A549 (cell line): ENCODE results near the gene ADGRD1. TPM values are rescaled to one million over a fixed set of nuclear protein-coding genes. Genes with fewer than 3 reads are reported as not detected.

ENCODE experiments used
- ATAC-seq, 2 experiments: fragments of 200-7000 bp in 1 of 2; fragments of >200 bp in 1 of 2; cut with Nextera tagmentation in 1 of 2; cut with Tn5 transposase in 1 of 2; 3 replicates each; pipeline versions ENCODE4 v1.8.0 to v1.9.1; 2018 to 2020; ENCODE audit warnings: mild to moderate bottlenecking in 1 of 2, moderate library complexity in 1 of 2
- CTCF ChIA-PET: fragments of 300-600 bp; sonication (Branson Sonifier 250); formaldehyde crosslinking; extraction: SDS; loops from one replicate; lab custom pipeline; 2021; ENCODE audit warnings: antibody characterized with exemption, inconsistent platforms; lab: Yijun Ruan, JAX
- POLR2A ChIA-PET: fragments of 350-600 bp; formaldehyde crosslinking; extraction: SDS; loops from one replicate; lab custom pipeline; 2021; ENCODE audit warnings: antibody characterized with exemption, inconsistent platforms; lab: Yijun Ruan, JAX
- DNase-seq, 2 experiments: peaks; one replicate each; pipeline versions ENCODE4 v3.0.0 to v3.0.0-alpha.2; 2011 to 2016; ENCODE audit warnings: low read depth in 1 of 2, low spot score in 1 of 2
- FAIRE-seq: peaks from 2 replicates; lab custom pipeline; 2011; peaks lifted over from hg19 to GRCh38; lab: Jason Lieb, UNC
- H3K27ac ChIP-seq, 2 experiments: fragments of >200 bp; sonication (Bioruptor Twin); formaldehyde crosslinking; 3 replicates each; pipeline ENCODE4 v1.5.1; 2016 to 2017
- H3K4me1 ChIP-seq: fragments of >200 bp; sonication (Bioruptor Twin); formaldehyde crosslinking; 3 replicates; pipeline ENCODE4 v1.6.1; 2016
- H3K4me2 ChIP-seq: fragments of >200 bp; sonication (Bioruptor Twin); formaldehyde crosslinking; 3 replicates; pipeline ENCODE4 v1.6.1; 2016
- H3K4me3 ChIP-seq: fragments of >200 bp; sonication (Bioruptor Twin); formaldehyde crosslinking; 3 replicates; pipeline ENCODE4 v1.5.1; 2016
- H3K9me3 ChIP-seq: fragments of >200 bp; sonication (Bioruptor Twin); formaldehyde crosslinking; 3 replicates; pipeline ENCODE4 v1.6.1; 2016
- CEBPB ChIP-seq, 2 experiments: fragments of >200 bp in 1 of 2; sonication (Bioruptor Twin) in 1 of 2; formaldehyde crosslinking in 1 of 2; IDR thresholded peaks; 2 replicates each; pipeline ENCODE4 v1.6.1; 2012 to 2016
- EHF ChIP-seq: fragments of 250-450 bp; sonication (Bioruptor Pico); IDR thresholded peaks from 2 replicates; pipeline ENCODE4 v1.5.0; 2020; ENCODE audit warnings: mild to moderate bottlenecking
- ESRRA ChIP-seq: fragments of 150-350 bp; IDR thresholded peaks from 2 replicates; pipeline ENCODE4 v1.6.1; 2014; ENCODE audit warnings: mild to moderate bottlenecking, low read length, borderline replicate concordance
- FOSB ChIP-seq: fragments of 250-450 bp; sonication (Bioruptor Pico); IDR thresholded peaks from 2 replicates; pipeline ENCODE4 v1.5.0; 2020; ENCODE audit warnings: mild to moderate bottlenecking, moderate library complexity
- FOSL2 ChIP-seq, 2 experiments: fragments of 450-650 bp in 1 of 2; fragments of >200 bp in 1 of 2; sonication (Bioruptor Twin) in 1 of 2; formaldehyde crosslinking; IDR thresholded peaks; 2 replicates each; pipeline versions ENCODE4 v1.5.0 to v1.6.1; 2016 to 2020; ENCODE audit warnings: mild to moderate bottlenecking in 1 of 2, moderate library complexity in 1 of 2
- FOXS1 ChIP-seq: fragments of 250-450 bp; sonication (Bioruptor Pico); IDR thresholded peaks from 2 replicates; pipeline ENCODE4 v1.5.0; 2020; ENCODE audit warnings: mild to moderate bottlenecking, moderate library complexity
- HOXA7 ChIP-seq: fragments of 250-450 bp; sonication (Bioruptor Pico); IDR thresholded peaks from 2 replicates; pipeline ENCODE4 v1.5.0; 2020; ENCODE audit warnings: mild to moderate bottlenecking, moderate library complexity
- JUN ChIP-seq, 2 experiments: fragments of >200 bp; sonication (Bioruptor Twin); formaldehyde crosslinking; IDR thresholded peaks; 2 replicates in 1 of 2; 3 replicates in 1 of 2; pipeline ENCODE4 v1.6.1; 2016 to 2017
- JUNB ChIP-seq: fragments of >200 bp; sonication (Bioruptor Twin); formaldehyde crosslinking; IDR thresholded peaks from 2 replicates; pipeline ENCODE4 v1.6.1; 2016
- KDM5A ChIP-seq: fragments of 200-600 bp; sonication (generic); IDR thresholded peaks from 2 replicates; pipeline ENCODE4 v1.6.1; 2016; ENCODE audit warnings: antibody characterized with exemption, mild to moderate bottlenecking
- MAZ ChIP-seq: fragments of 150-350 bp; IDR thresholded peaks from 2 replicates; pipeline ENCODE4 v1.6.1; 2014; ENCODE audit warnings: antibody characterized with exemption, low read depth, low read length, borderline replicate concordance
- NFE2L2 ChIP-seq: fragments of 150-350 bp; conservative IDR thresholded peaks from 2 replicates; pipeline ENCODE4 v1.6.1; 2014; ENCODE audit warnings: low read length
- NR3C1 ChIP-seq: fragments of >200 bp; sonication (Bioruptor Twin); formaldehyde crosslinking; IDR thresholded peaks from 3 replicates; pipeline ENCODE4 v1.6.1; 2017
- PHF8 ChIP-seq: fragments of 200-600 bp; sonication (generic); IDR thresholded peaks from 2 replicates; pipeline ENCODE4 v1.6.1; 2016; ENCODE audit warnings: low read depth, mild to moderate bottlenecking, antibody characterized with exemption, moderate library complexity, borderline replicate concordance
- POLR2AphosphoS2 ChIP-seq: conservative IDR thresholded peaks from 2 replicates; pipeline ENCODE4 v1.6.1; 2012; ENCODE audit warnings: low read length, improper control_type of control experiment, inconsistent platforms
- RCOR1 ChIP-seq: fragments of 150-350 bp; IDR thresholded peaks from 2 replicates; pipeline ENCODE4 v1.6.1; 2014; ENCODE audit warnings: antibody characterized with exemption, low read length, low read depth
- RFX5 ChIP-seq: fragments of 450-650 bp; IDR thresholded peaks from 2 replicates; pipeline ENCODE4 v1.7.1; 2014; ENCODE audit warnings: antibody characterized with exemption, mild to moderate bottlenecking, moderate library complexity
- TFCP2L1 ChIP-seq: fragments of 250-450 bp; sonication (Bioruptor Pico); IDR thresholded peaks from 2 replicates; pipeline ENCODE4 v1.5.0; 2021; ENCODE audit warnings: mild to moderate bottlenecking
- TP53 ChIP-seq: fragments of 250-450 bp; sonication (Bioruptor Pico); IDR thresholded peaks from 2 replicates; pipeline ENCODE4 v1.5.0; 2021; ENCODE audit warnings: mild to moderate bottlenecking, moderate library complexity
- USF2 ChIP-seq: fragments of 450-650 bp; IDR thresholded peaks from 2 replicates; pipeline ENCODE4 v1.6.1; 2014; ENCODE audit warnings: antibody characterized with exemption
- ZNF302 ChIP-seq: fragments of 250-450 bp; sonication (Bioruptor Pico); IDR thresholded peaks from 2 replicates; pipeline ENCODE4 v1.9.0; 2021; ENCODE audit warnings: inconsistent platforms, mild to moderate bottlenecking, moderate library complexity
- WGBS: methylation state at CpG from one replicate; pipeline ENCODE4 v1.1.6; 2017; ENCODE audit errors: missing lambda C conversion rate; 5-methylcytosine and 5-hydroxymethylcytosine counted together
- polyA plus RNA-seq, 4 experiments: library from polyadenylated mRNA; depleted of rRNA in 3 of 4; stranded (reverse); fragments of >200 nt; fragmentation: RNase III in 1 of 4; extraction: RNeasy Plus Mini Kit Qiagen cat#74134 plus additional on column Dnase treatment in 1 of 4; gene quantifications; 2 replicates in 3 of 4; 3 replicates in 1 of 4; pipeline ENCODE4 v1.2.3, GENCODE V29; 2011 to 2017
- TF ChIP-seq, protein P1 (sequence below): fragments of 250-450 bp; sonication (Bioruptor Pico); IDR thresholded peaks from 2 replicates; pipeline ENCODE4 v1.5.0; 2020; ENCODE audit warnings: low read depth, mild to moderate bottlenecking, moderate library complexity
- TF ChIP-seq, protein P2 (sequence below): fragments of >200 bp; sonication (Bioruptor Twin); formaldehyde crosslinking; IDR thresholded peaks from 3 replicates; pipeline ENCODE4 v1.5.1; 2016
- TF ChIP-seq, protein P3 (sequence below): IDR thresholded peaks from 2 replicates; pipeline ENCODE4 v1.6.1; 2012

Gene ADGRD1
- polyA plus RNA-seq, 2 of the 4 experiments (the other 2 are of a cell fraction) = 0.36 to 1.5 TPM

GRCh38 chr12:130948751-130949150 is 5.0 kb upstream of the ADGRD1 start:
- H3K9me3 ChIP-seq = peaks cover 5% of the 10 kb centered on the region; the same call in 1 of the 3 replicates
- H3K4me3 ChIP-seq = no peak overlapping the region
- no peak for DNase-seq
- no peak overlapping the region for H3K27ac ChIP-seq
- no peak for TF ChIP-seq EHF (CRISPR knock-in tag)
- TF ChIP-seq MAZ = no peak
- no peak for TF ChIP-seq NR3C1
- TF ChIP-seq, protein P1, sequence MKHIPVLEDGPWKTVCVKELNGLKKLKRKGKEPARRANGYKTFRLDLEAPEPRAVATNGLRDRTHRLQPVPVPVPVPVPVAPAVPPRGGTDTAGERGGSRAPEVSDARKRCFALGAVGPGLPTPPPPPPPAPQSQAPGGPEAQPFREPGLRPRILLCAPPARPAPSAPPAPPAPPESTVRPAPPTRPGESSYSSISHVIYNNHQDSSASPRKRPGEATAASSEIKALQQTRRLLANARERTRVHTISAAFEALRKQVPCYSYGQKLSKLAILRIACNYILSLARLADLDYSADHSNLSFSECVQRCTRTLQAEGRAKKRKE (CRISPR knock-in tag) = no peak
- no peak for TF ChIP-seq USF2
- no peak for TF ChIP-seq KDM5A
- TF ChIP-seq, protein P2, sequence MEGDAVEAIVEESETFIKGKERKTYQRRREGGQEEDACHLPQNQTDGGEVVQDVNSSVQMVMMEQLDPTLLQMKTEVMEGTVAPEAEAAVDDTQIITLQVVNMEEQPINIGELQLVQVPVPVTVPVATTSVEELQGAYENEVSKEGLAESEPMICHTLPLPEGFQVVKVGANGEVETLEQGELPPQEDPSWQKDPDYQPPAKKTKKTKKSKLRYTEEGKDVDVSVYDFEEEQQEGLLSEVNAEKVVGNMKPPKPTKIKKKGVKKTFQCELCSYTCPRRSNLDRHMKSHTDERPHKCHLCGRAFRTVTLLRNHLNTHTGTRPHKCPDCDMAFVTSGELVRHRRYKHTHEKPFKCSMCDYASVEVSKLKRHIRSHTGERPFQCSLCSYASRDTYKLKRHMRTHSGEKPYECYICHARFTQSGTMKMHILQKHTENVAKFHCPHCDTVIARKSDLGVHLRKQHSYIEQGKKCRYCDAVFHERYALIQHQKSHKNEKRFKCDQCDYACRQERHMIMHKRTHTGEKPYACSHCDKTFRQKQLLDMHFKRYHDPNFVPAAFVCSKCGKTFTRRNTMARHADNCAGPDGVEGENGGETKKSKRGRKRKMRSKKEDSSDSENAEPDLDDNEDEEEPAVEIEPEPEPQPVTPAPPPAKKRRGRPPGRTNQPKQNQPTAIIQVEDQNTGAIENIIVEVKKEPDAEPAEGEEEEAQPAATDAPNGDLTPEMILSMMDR = no peak
- no peak for TF ChIP-seq ZNF302
- WGBS = 35% methylated on average over 10 of the region's 10 CpGs
- FAIRE-seq = no peak
- POLR2A ChIA-PET = no interaction called here
- no peak for ATAC-seq
- CTCF ChIA-PET = no interaction called here
- H3K4me2 ChIP-seq = no peak overlapping the region
- H3K4me1 ChIP-seq = no peaks in the 10 kb centered on the region

- POLR2A ChIA-PET = no interaction called here
- no peak for FAIRE-seq
- CTCF ChIA-PET = no interaction called here
Observed at GRCh38 chr12:130949806-130950205, 3.9 kb upstream of the ADGRD1 start.

DNA sequence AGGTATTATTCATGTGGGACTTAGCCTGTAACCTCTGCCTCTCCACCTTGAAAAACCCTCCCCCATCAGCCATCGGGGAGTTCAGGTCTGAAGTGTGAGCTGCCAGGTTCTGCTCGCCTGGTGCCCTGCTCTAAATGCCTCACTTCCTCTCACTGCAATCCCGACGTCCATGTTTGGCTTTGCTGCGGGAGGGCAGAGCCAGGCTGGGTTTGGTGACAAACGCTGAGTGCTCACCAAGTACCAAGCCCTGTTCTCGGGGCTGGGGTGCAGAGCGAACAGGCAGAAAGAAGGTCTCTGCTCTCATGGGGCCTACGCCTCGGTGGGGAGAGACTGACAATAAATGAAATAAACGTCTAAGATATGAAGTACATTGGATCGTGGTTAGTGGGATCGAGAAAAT is 2.1 kb upstream of the ADGRD1 start:
- CTCF ChIA-PET = no interaction called here
- 70% methylated on average over 13 of the region's 13 CpGs for WGBS
- H3K27ac ChIP-seq = no peak overlapping the region
- H3K4me3 ChIP-seq = no peak overlapping the region
- no peak overlapping the region for H3K4me2 ChIP-seq
- H3K9me3 ChIP-seq = no peaks in the 10 kb centered on the region
- POLR2A ChIA-PET = no interaction called here
- no peaks in the 10 kb centered on the region for H3K4me1 ChIP-seq
- TF ChIP-seq, protein P3, sequence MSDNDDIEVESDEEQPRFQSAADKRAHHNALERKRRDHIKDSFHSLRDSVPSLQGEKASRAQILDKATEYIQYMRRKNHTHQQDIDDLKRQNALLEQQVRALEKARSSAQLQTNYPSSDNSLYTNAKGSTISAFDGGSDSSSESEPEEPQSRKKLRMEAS = no peak
- TF ChIP-seq POLR2AphosphoS2 (no peak), JUN (IDR thresholded peaks at IDR 0.05) (no peak), TP53 (CRISPR knock-in tag) (no peak), FOXS1 (CRISPR knock-in tag) (no peak), CEBPB (IDR thresholded peaks at IDR 0.05) (no peak), RFX5 (no peak), PHF8 (no peak), JUNB (no peak), HOXA7 (CRISPR knock-in tag) (no peak), ESRRA (no peak), FOSB (CRISPR knock-in tag) (no peak), RCOR1 (no peak), MAZ (no peak)
- DNase-seq (no peak), ATAC-seq (no peak), FAIRE-seq (no peak)

More at GRCh38 chr12:130949806-130950205, 3.9 kb upstream of the ADGRD1 start:
- no peak for ATAC-seq
- Histone ChIP-seq H3K4me2 (no peak overlapping the region), H3K4me1 (no peaks in the 10 kb centered on the region), H3K4me3 (no peak overlapping the region), H3K27ac (no peak overlapping the region), H3K9me3 (peaks cover 3% of the 10 kb centered on the region; the same call in 1 of the 3 replicates)
- no peak for TF ChIP-seq POLR2AphosphoS2
- TF ChIP-seq FOSL2 (IDR thresholded peaks at IDR 0.05) = no peak
- TF ChIP-seq FOSL2 (CRISPR knock-in tag; IDR thresholded peaks at IDR 0.05) = no peak
- no peak for TF ChIP-seq TFCP2L1 (CRISPR knock-in tag)
- no peak for TF ChIP-seq NFE2L2
- no peak for DNase-seq
- WGBS = 68% methylated on average over 11 of the region's 11 CpGs
